ENCODE measurements around the gene HLA-DRB1. TPM values are rescaled to one million over a fixed set of nuclear protein-coding genes. Genes with fewer than 3 reads are reported as not detected.

Gene HLA-DRB1
- total RNA-seq (2014; rRNA removed; shearing (Covaris generic)) (0.38 and 0.74 TPM in 2 replicates), polyA plus RNA-seq (2016; fragmentation: Nextera tagmentation; extraction: Ambion mirVana) (1.5 and 2.7 TPM in 2 replicates)
- long read RNA-seq, transcript HLA-DRB1-201 (6 exons, 1,229 nt) = major isoform, 5 of 10 reads
- long read RNA-seq, partial matches to known transcripts = 4 of 10 reads
- long read RNA-seq, other reads (novel, unspliced or antisense) = 1 of 10 reads

- Mint-ChIP-seq H3K4me1 (no peaks in the 10 kb centered on the region; the same call in 2 of the 3 replicates), H3K9me3 (no peaks in the 10 kb centered on the region), H3K4me3 (no peak within 1 kb of the TSS), H3K27me3 (ENCODE audit: insufficient read depth, low read depth, poor library complexity) (peaks cover 2% of the 10 kb centered on the region), H3K36me3 (ENCODE audit: low read depth) (no peaks in the 10 kb centered on the region), H3K27ac (no peak within 1 kb of the TSS)
- H3K9me2 ChIP-seq (ENCODE audit: insufficient read depth) = no peaks in the 10 kb centered on the region
- no peaks in the 10 kb centered on the region for H4K20me1 ChIP-seq (replicated peaks; ENCODE audit: insufficient read depth)
- no peak within 1 kb of the TSS for H3K27ac ChIP-seq (ENCODE audit: low read depth)
- no peak within 1 kb of the TSS for H3K4me3 ChIP-seq
- no peak within 1 kb of the TSS for H2AFZ ChIP-seq
- peak; percentile 100 for ATAC-seq
- TF ChIP-seq EZH2 (IDR thresholded peaks at IDR 0.05; ENCODE audit: low read depth, unreplicated experiment) = no peak
- no peak for TF ChIP-seq STAT1 (IDR thresholded peaks at IDR 0.05; ENCODE audit: unreplicated experiment)
- TF ChIP-seq CTCF (conservative IDR thresholded peaks at IDR 0.05; ENCODE audit: low read depth in 2 of 2) = no peak
- TF ChIP-seq JUNB (IDR thresholded peaks at IDR 0.05; ENCODE audit: unreplicated experiment) = no peak
- TF ChIP-seq REST (IDR thresholded peaks at IDR 0.05; ENCODE audit: unreplicated experiment) = no peak
- TF ChIP-seq ZNF114 (CRISPR knock-in tag; IDR thresholded peaks at IDR 0.05) = no peak
- TF ChIP-seq POLR2AphosphoS5 (IDR thresholded peaks at IDR 0.05; ENCODE audit: low read depth) = no peak
- no peak for TF ChIP-seq NANOG (IDR thresholded peaks at IDR 0.05; ENCODE audit: borderline replicate concordance)
- no peak for TF ChIP-seq ZNF331 (CRISPR knock-in tag; IDR thresholded peaks at IDR 0.05; ENCODE audit: low read depth)
- TF ChIP-seq EZH2phosphoT487 (IDR thresholded peaks at IDR 0.05; ENCODE audit: unreplicated experiment) = no peak
- TF ChIP-seq, protein P1, sequence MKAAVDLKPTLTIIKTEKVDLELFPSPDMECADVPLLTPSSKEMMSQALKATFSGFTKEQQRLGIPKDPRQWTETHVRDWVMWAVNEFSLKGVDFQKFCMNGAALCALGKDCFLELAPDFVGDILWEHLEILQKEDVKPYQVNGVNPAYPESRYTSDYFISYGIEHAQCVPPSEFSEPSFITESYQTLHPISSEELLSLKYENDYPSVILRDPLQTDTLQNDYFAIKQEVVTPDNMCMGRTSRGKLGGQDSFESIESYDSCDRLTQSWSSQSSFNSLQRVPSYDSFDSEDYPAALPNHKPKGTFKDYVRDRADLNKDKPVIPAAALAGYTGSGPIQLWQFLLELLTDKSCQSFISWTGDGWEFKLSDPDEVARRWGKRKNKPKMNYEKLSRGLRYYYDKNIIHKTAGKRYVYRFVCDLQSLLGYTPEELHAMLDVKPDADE (IDR thresholded peaks at IDR 0.05) = no peak
- TF ChIP-seq CREB1 (CRISPR knock-in tag; IDR thresholded peaks at IDR 0.05; ENCODE audit: low read depth) = no peak
- no peak for TF ChIP-seq ZNF462 (CRISPR knock-in tag; IDR thresholded peaks at IDR 0.05)
- no peaks in the 10 kb centered on the region for H3K27me3 ChIP-seq (ENCODE audit: insufficient read depth)
- H3K36me3 ChIP-seq (ENCODE audit: insufficient read depth) = no peaks in the 10 kb centered on the region
- no peaks in the 10 kb centered on the region for H3K79me2 ChIP-seq (replicated peaks; ENCODE audit: insufficient read depth)
- H3K4me1 ChIP-seq (ENCODE audit: insufficient read depth) = no peaks in the 10 kb centered on the region
- H3K4me2 ChIP-seq = no peak within 1 kb of the TSS
- H3F3A ChIP-seq (replicated peaks; ENCODE audit: low read depth) = no peaks in the 10 kb centered on the region
- peak; percentile 87 for DNase-seq (ENCODE audit: low spot score)
Observed at GRCh38 chr6:32589596-32590449, at the start of gene HLA-DRB1. Gene HLA-DRB1 (minus strand): TSS chr6:32589848. CDS start chr6:32589742, 106 bp downstream.

Data from GM23338 (cell line).